H9 (cell line): ENCODE measurements around the gene RAF1. TPM values are rescaled to one million over a fixed set of nuclear protein-coding genes. Genes with fewer than 3 reads are reported as not detected.

Source experiments
- DNase-seq: peaks from one replicate; pipeline ENCODE4 v3.0.0-alpha.2; 2017
- H2AFZ ChIP-seq: one replicate; pipeline ENCODE4 v1.6.1; 2013; ENCODE audit warnings: mild to moderate bottlenecking, low read length, control low read depth, moderate library complexity
- H2AK5ac ChIP-seq: 2 replicates; pipeline ENCODE4 v1.6.1; 2013; ENCODE audit warnings: low read length, control low read depth, mixed read lengths; ENCODE audit not compliant: insufficient read length
- H2BK120ac ChIP-seq: one replicate; pipeline ENCODE4 v1.6.1; 2013; ENCODE audit warnings: low read depth, mild to moderate bottlenecking, low read length, control low read depth, inconsistent platforms; ENCODE audit not compliant: poor library complexity, severe bottlenecking
- H2BK12ac ChIP-seq: 2 replicates; pipeline ENCODE4 v1.6.1; 2013; ENCODE audit warnings: low read length, control low read depth, mixed read lengths, low read depth; ENCODE audit not compliant: insufficient read length
- H2BK15ac ChIP-seq: 2 replicates; pipeline ENCODE4 v1.6.1; 2013; ENCODE audit warnings: low read depth, low read length, control low read depth
- H2BK20ac ChIP-seq: one replicate; pipeline ENCODE4 v1.6.1; 2013; ENCODE audit warnings: low read depth, mild to moderate bottlenecking, low read length, control low read depth, inconsistent platforms; ENCODE audit not compliant: poor library complexity, severe bottlenecking
- H2BK5ac ChIP-seq: 2 replicates; pipeline ENCODE4 v1.6.1; 2013; ENCODE audit warnings: low read length, control low read depth, mixed read lengths; ENCODE audit not compliant: insufficient read length
- H3K14ac ChIP-seq: 2 replicates; pipeline ENCODE4 v1.6.1; 2013; ENCODE audit warnings: low read length, control low read depth; ENCODE audit not compliant: insufficient read depth
- H3K18ac ChIP-seq: 2 replicates; pipeline ENCODE4 v1.6.1; 2013; ENCODE audit warnings: low read depth, mild to moderate bottlenecking, mixed read lengths, low read length, control low read depth; ENCODE audit not compliant: insufficient read length
- H3K23ac ChIP-seq: 2 replicates; pipeline ENCODE4 v1.6.1; 2013; ENCODE audit warnings: low read length, control low read depth, mixed read lengths, low read depth; ENCODE audit not compliant: insufficient read length
- H3K23me2 ChIP-seq: 2 replicates; pipeline ENCODE4 v1.6.1; 2013; ENCODE audit warnings: low read depth, mild to moderate bottlenecking, mixed read lengths, low read length, control low read depth; ENCODE audit not compliant: insufficient read length, poor library complexity, severe bottlenecking
- H3K27ac ChIP-seq: 2 replicates; pipeline ENCODE4 v1.5.1; 2013; ENCODE audit warnings: low read length, control low read depth, mixed read lengths, low read depth; ENCODE audit not compliant: insufficient read length
- H3K27me3 ChIP-seq: 2 replicates; pipeline ENCODE4 v1.6.1; 2013; ENCODE audit warnings: low read length, control low read depth, inconsistent platforms; ENCODE audit not compliant: insufficient read depth
- H3K4ac ChIP-seq: 2 replicates; pipeline ENCODE4 v1.6.1; 2013; ENCODE audit warnings: low read depth, mild to moderate bottlenecking, control low read depth, inconsistent platforms, low read length, moderate library complexity
- H3K4me1 ChIP-seq: 2 replicates; pipeline ENCODE4 v1.6.1; 2013; ENCODE audit warnings: low read length, control low read depth, inconsistent platforms; ENCODE audit not compliant: insufficient read depth
- H3K4me2 ChIP-seq: 2 replicates; pipeline ENCODE4 v1.6.1; 2013; ENCODE audit warnings: low read length, control low read depth, mixed read lengths; ENCODE audit not compliant: insufficient read length, insufficient read depth
- H3K56ac ChIP-seq: 2 replicates; pipeline ENCODE4 v1.6.1; 2013; ENCODE audit warnings: low read depth, mild to moderate bottlenecking, mixed read lengths, low read length, control low read depth; ENCODE audit not compliant: insufficient read length
- H3K79me1 ChIP-seq: 2 replicates; pipeline ENCODE4 v1.6.1; 2013; ENCODE audit warnings: low read depth, mild to moderate bottlenecking, moderate library complexity, low read length, control low read depth, inconsistent platforms; ENCODE audit not compliant: insufficient read depth, poor library complexity, severe bottlenecking
- H3K79me2 ChIP-seq: 2 replicates; pipeline ENCODE4 v1.6.1; 2013; ENCODE audit warnings: low read length, control low read depth, inconsistent platforms; ENCODE audit not compliant: insufficient read depth
- H3K9ac ChIP-seq: 2 replicates; pipeline ENCODE4 v1.6.1; 2013; ENCODE audit warnings: low read length, control low read depth, mixed read lengths; ENCODE audit not compliant: insufficient read length; ENCODE audit errors: extremely low read depth
- H3K9me3 ChIP-seq: one replicate; pipeline ENCODE4 v1.6.1; 2013; ENCODE audit warnings: low read depth, low read length, inconsistent platforms; ENCODE audit not compliant: control insufficient read depth
- H3T11ph ChIP-seq: one replicate; pipeline ENCODE4 v1.6.1; 2013; ENCODE audit warnings: mild to moderate bottlenecking, low read length, control low read depth, inconsistent platforms
- H4K20me1 ChIP-seq: one replicate; pipeline ENCODE4 v1.6.1; 2013; ENCODE audit not compliant: control insufficient read depth, insufficient read length, insufficient read depth
- H4K5ac ChIP-seq: 2 replicates; pipeline ENCODE4 v1.6.1; 2013; ENCODE audit warnings: low read depth, mild to moderate bottlenecking, mixed read lengths, low read length, control low read depth; ENCODE audit not compliant: insufficient read length
- H4K8ac ChIP-seq: replicated peaks from 2 replicates; pipeline ENCODE4 v1.6.1; 2013; ENCODE audit warnings: low read length, control low read depth, mixed read lengths, low read depth; ENCODE audit not compliant: insufficient read length
- H4K91ac ChIP-seq: 2 replicates; pipeline ENCODE4 v1.6.1; 2013; ENCODE audit warnings: low read depth, mild to moderate bottlenecking, moderate library complexity, mixed read lengths, low read length, control low read depth; ENCODE audit not compliant: insufficient read length
- H3K27ac Mint-ChIP-seq, 3 experiments: 2 replicates in 2 of 3; 3 replicates in 1 of 3; pipeline ENCODE4 v1.8.0; 2020 to 2021; ENCODE audit warnings: mixed read lengths in 3 of 3, mild to moderate bottlenecking in 1 of 3, moderate library complexity in 1 of 3
- H3K27me3 Mint-ChIP-seq: 2 replicates; pipeline ENCODE4 v1.8.0; 2021; ENCODE audit warnings: low read depth, mild to moderate bottlenecking, moderate library complexity, mixed read lengths
- H3K36me3 Mint-ChIP-seq, 3 experiments: 2 replicates in 2 of 3; 3 replicates in 1 of 3; pipeline ENCODE4 v1.8.0; 2020 to 2021; ENCODE audit warnings: low read depth in 3 of 3, mixed read lengths in 3 of 3; ENCODE audit not compliant: insufficient read depth in 1 of 3
- H3K4me1 Mint-ChIP-seq, 2 experiments: 2 replicates each; pipeline ENCODE4 v1.8.0; 2020; ENCODE audit warnings: mixed read lengths in 2 of 2
- H3K4me3 Mint-ChIP-seq, 2 experiments: 2 replicates in 1 of 2; 3 replicates in 1 of 2; pipeline ENCODE4 v1.8.0; 2020 to 2021; ENCODE audit warnings: mild to moderate bottlenecking in 2 of 2, mixed read lengths in 2 of 2, moderate library complexity in 1 of 2
- H3K9me3 Mint-ChIP-seq, 2 experiments: 2 replicates in 1 of 2; 3 replicates in 1 of 2; pipeline ENCODE4 v1.8.0; 2020; ENCODE audit warnings: mild to moderate bottlenecking in 2 of 2, mixed read lengths in 2 of 2, moderate library complexity in 1 of 2
- CTCF ChIP-seq: fragments of 200-600 bp; sonication (generic); conservative IDR thresholded peaks from 3 replicates; pipeline ENCODE4 v1.8.0; 2021; ENCODE audit warnings: antibody characterized with exemption, mild to moderate bottlenecking
- WGBS: extraction: QIAGEN DNeasy Blood & Tissue Kit; methylation state at CpG from one replicate; pipeline ENCODE4 v1.1.7; 2013; ENCODE audit warnings: missing lambda C conversion rate, low lambda C conversion rate, mixed read lengths; ENCODE audit not compliant: insufficient read length; ENCODE audit errors: extremely low coverage; 5-methylcytosine and 5-hydroxymethylcytosine counted together
- total RNA-seq: library from RNA; stranded (reverse); gene quantifications from 2 replicates; pipeline ENCODE4 v1.2.1, GENCODE V29; 2021

RAF1 gene
- total RNA-seq, 1 experiment from 2014 or later: 112 TPM

GRCh38 chr3:12658593-12659058 lies 5.3 kb downstream of the RAF1 start:
- Histone ChIP-seq H3K56ac (no peak overlapping the region), H3K79me2 (peaks cover 78% of the 10 kb centered on the region), H3K4me2 (no peak overlapping the region), H4K91ac (no peak overlapping the region), H3K27ac (no peak overlapping the region), H3K9ac (no peak overlapping the region), H3K4ac (no peak overlapping the region), H2BK20ac (no peak overlapping the region), H2BK12ac (no peak overlapping the region), H3K18ac (no peak overlapping the region), H2AFZ (no peak overlapping the region), H2BK15ac (no peak overlapping the region), H2BK120ac (no peak overlapping the region), H3T11ph (no peak overlapping the region), H3K23ac (no peak overlapping the region), H2BK5ac (no peak overlapping the region), H2AK5ac (no peak overlapping the region), H3K14ac (no peak overlapping the region), H4K8ac (no peak overlapping the region), H4K5ac (no peak overlapping the region), H3K79me1 (peaks cover 7% of the 10 kb centered on the region), H3K23me2 (peaks cover 11% of the 10 kb centered on the region), H3K9me3 (no peaks in the 10 kb centered on the region), H4K20me1 (no peaks in the 10 kb centered on the region), H3K27me3 (no peaks in the 10 kb centered on the region), H3K4me1 (no peaks in the 10 kb centered on the region; the same call in 1 of the 2 replicates)
- Mint-ChIP-seq H3K9me3 (no peaks in the 10 kb centered on the region), H3K36me3 (peaks cover 0 to 8% (median 0%) of the 10 kb centered on the region in 3 experiments; a peak in 2 of 7 replicates), H3K4me1 (peaks cover 36 to 46% of the 10 kb centered on the region in 2 experiments), H3K4me3 (no peak overlapping the region; a peak in 1 of 5 replicates), H3K27ac (peak overlapping the region in 2 of 3 experiments; percentile 50 to 81; a peak in 2 of 7 replicates), H3K27me3 (no peaks in the 10 kb centered on the region)
- no CpG with 5 or more reads among the region's 4 CpGs for WGBS
- no peak for TF ChIP-seq CTCF
- no peak for DNase-seq
